NT2/D1 (cell line): Measurements from ENCODE around the gene CYP26B1.

Source experiments
- DNase-seq: peaks from one replicate; pipeline ENCODE4 v3.0.0-alpha.2; 2011; ENCODE audit warnings: low read depth, low spot score
- H3K27me3 ChIP-seq: 2 replicates; pipeline ENCODE4 v1.6.0; 2011; ENCODE audit warnings: mild to moderate bottlenecking; ENCODE audit not compliant: insufficient read length, insufficient read depth
- H3K36me3 ChIP-seq: 2 replicates; pipeline ENCODE4 v1.6.1; 2011; ENCODE audit warnings: mild to moderate bottlenecking, low read length, mixed read lengths; ENCODE audit not compliant: insufficient read depth, insufficient read length
- H3K4me1 ChIP-seq: 2 replicates; pipeline ENCODE4 v1.5.1; 2011; ENCODE audit not compliant: insufficient read depth, insufficient read length
- H3K4me3 ChIP-seq: 2 replicates; pipeline ENCODE4 v1.5.1; 2011; ENCODE audit warnings: low read depth; ENCODE audit not compliant: insufficient read length
- H3K9ac ChIP-seq: 2 replicates; pipeline ENCODE4 v1.6.0; 2011; ENCODE audit warnings: low read depth; ENCODE audit not compliant: insufficient read length
- H3K9me3 ChIP-seq: 2 replicates; pipeline ENCODE4 v1.5.1; 2011; ENCODE audit warnings: mild to moderate bottlenecking, low read length; ENCODE audit not compliant: insufficient read depth
- SUZ12 ChIP-seq: IDR thresholded peaks from 2 replicates; pipeline ENCODE4 v1.6.1; 2011; ENCODE audit not compliant: insufficient read length, insufficient read depth; ENCODE audit errors: extremely low read depth
- YY1 ChIP-seq: IDR thresholded peaks from 2 replicates; pipeline ENCODE4 v1.6.1; 2011; ENCODE audit not compliant: insufficient read length, insufficient read depth
- ZNF274 ChIP-seq: IDR thresholded peaks from 2 replicates; pipeline ENCODE4 v1.6.1; 2011; ENCODE audit warnings: mild to moderate bottlenecking, low read depth, low read length

CYP26B1 gene

GRCh38 chr2:72165792-72166191, 18.1 kb upstream of the CYP26B1 start:
- Histone ChIP-seq H3K9me3 (no peaks in the 10 kb centered on the region), H3K4me1 (no peaks in the 10 kb centered on the region), H3K9ac (no peak overlapping the region), H3K4me3 (no peak overlapping the region), H3K27me3 (peaks cover 2% of the 10 kb centered on the region), H3K36me3 (no peaks in the 10 kb centered on the region)
- TF ChIP-seq YY1 = no peak
- TF ChIP-seq ZNF274 = no peak
- no peak for TF ChIP-seq SUZ12
- no peak for DNase-seq

GRCh38 chr2:72162574-72162973, 14.9 kb upstream of the CYP26B1 start:
- Histone ChIP-seq H3K4me3 (no peak overlapping the region), H3K36me3 (no peaks in the 10 kb centered on the region), H3K27me3 (peaks cover 4% of the 10 kb centered on the region), H3K9me3 (no peaks in the 10 kb centered on the region), H3K4me1 (no peaks in the 10 kb centered on the region), H3K9ac (no peak overlapping the region)
- no peak for DNase-seq
- TF ChIP-seq ZNF274 (no peak), SUZ12 (no peak), YY1 (no peak)

GRCh38 chr2:72159211-72159993, 11.7 kb upstream of the CYP26B1 start:
- no peak overlapping the region for H3K9ac ChIP-seq
- no peak overlapping the region for H3K4me3 ChIP-seq
- no peaks in the 10 kb centered on the region for H3K36me3 ChIP-seq
- H3K9me3 ChIP-seq = no peaks in the 10 kb centered on the region
- no peaks in the 10 kb centered on the region for H3K4me1 ChIP-seq
- peaks cover 4% of the 10 kb centered on the region for H3K27me3 ChIP-seq
- DNase-seq = no peak
- TF ChIP-seq ZNF274 (no peak), SUZ12 (no peak), YY1 (no peak)

- TF ChIP-seq ZNF274 (no peak), YY1 (no peak), SUZ12 (no peak)
- H3K4me3 ChIP-seq = no peak overlapping the region
- peaks cover 3% of the 10 kb centered on the region for H3K4me1 ChIP-seq
- DNase-seq = no peak
- no peak overlapping the region for H3K9ac ChIP-seq
- H3K9me3 ChIP-seq = no peaks in the 10 kb centered on the region
- peaks cover 4% of the 10 kb centered on the region for H3K27me3 ChIP-seq
- no peaks in the 10 kb centered on the region for H3K36me3 ChIP-seq
Observed at GRCh38 chr2:72157871-72158771, 10.5 kb upstream of the CYP26B1 start.

- Histone ChIP-seq H3K36me3 (no peaks in the 10 kb centered on the region), H3K27me3 (peaks cover 6% of the 10 kb centered on the region), H3K9ac (no peak overlapping the region), H3K4me3 (no peak overlapping the region), H3K9me3 (no peaks in the 10 kb centered on the region), H3K4me1 (peaks cover 6% of the 10 kb centered on the region)
- TF ChIP-seq ZNF274 (no peak), SUZ12 (no peak), YY1 (no peak)
- DNase-seq = no peak
Observed at GRCh38 chr2:72156872-72157271, 9.2 kb upstream of the CYP26B1 start.

- no peak for TF ChIP-seq SUZ12
- no peak for TF ChIP-seq ZNF274
- no peak for TF ChIP-seq YY1
- H3K27me3 ChIP-seq = peaks cover 14% of the 10 kb centered on the region
- H3K4me3 ChIP-seq = no peak overlapping the region
- H3K9ac ChIP-seq = no peak overlapping the region
- peaks cover 8% of the 10 kb centered on the region for H3K4me1 ChIP-seq
- no peak for DNase-seq
- no peaks in the 10 kb centered on the region for H3K36me3 ChIP-seq
- H3K9me3 ChIP-seq = no peaks in the 10 kb centered on the region
Observed at GRCh38 chr2:72155737-72156136, 8.1 kb upstream of the CYP26B1 start.

- no peak overlapping the region for H3K9ac ChIP-seq
- H3K27me3 ChIP-seq = peaks cover 19% of the 10 kb centered on the region
- H3K36me3 ChIP-seq = no peaks in the 10 kb centered on the region
- TF ChIP-seq ZNF274 = no peak
- DNase-seq = no peak
- H3K9me3 ChIP-seq = no peaks in the 10 kb centered on the region
- H3K4me1 ChIP-seq = peaks cover 8% of the 10 kb centered on the region
- no peak overlapping the region for H3K4me3 ChIP-seq
Observed at GRCh38 chr2:72155151-72155550, 7.5 kb upstream of the CYP26B1 start.
